ENCODE data around the gene ITIH1.

Gene ITIH1

DNA sequence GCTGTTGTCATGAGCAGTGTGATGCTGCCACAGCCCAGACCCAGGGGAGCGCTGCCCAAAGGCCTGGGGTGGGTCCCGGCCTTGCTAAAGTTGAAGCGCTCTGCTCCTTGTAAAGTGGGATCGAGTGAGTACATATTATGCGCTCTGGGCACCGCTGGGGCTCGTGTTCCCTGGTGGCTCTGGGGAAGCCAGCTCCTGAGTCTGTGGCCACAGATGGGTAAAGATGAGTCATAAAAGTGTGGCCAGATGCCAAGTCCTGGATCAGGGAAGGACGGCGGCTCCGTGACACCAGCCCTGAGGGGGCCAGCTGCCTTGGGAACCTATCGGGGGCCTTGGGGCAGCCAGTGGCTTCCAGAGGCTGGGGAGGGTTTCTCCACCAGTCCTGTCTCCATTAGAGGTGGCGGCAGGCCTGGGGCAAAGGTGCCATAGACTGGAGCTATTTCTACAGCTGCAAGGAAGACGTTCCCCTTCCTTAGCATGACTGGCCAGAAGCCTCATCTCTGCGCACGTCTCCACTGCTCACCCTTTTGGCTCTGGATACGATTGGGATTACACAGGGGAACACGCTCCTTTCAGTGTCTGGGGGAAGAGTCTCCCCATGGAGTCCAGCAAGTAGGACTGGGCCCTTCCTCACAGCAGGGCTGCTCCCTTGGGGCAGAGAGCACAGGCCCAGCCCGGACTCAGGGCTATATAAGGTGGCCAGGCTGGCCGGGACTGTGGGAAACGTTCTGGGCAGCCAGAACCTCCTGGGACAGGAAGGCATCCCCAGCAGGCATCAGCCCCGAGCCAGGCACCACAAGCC is 54.3 kb downstream of the ITIH1 start:
- TF ChIP-seq, protein P1, sequence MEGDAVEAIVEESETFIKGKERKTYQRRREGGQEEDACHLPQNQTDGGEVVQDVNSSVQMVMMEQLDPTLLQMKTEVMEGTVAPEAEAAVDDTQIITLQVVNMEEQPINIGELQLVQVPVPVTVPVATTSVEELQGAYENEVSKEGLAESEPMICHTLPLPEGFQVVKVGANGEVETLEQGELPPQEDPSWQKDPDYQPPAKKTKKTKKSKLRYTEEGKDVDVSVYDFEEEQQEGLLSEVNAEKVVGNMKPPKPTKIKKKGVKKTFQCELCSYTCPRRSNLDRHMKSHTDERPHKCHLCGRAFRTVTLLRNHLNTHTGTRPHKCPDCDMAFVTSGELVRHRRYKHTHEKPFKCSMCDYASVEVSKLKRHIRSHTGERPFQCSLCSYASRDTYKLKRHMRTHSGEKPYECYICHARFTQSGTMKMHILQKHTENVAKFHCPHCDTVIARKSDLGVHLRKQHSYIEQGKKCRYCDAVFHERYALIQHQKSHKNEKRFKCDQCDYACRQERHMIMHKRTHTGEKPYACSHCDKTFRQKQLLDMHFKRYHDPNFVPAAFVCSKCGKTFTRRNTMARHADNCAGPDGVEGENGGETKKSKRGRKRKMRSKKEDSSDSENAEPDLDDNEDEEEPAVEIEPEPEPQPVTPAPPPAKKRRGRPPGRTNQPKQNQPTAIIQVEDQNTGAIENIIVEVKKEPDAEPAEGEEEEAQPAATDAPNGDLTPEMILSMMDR (IDR thresholded peaks at IDR 0.05), result no peak
- Histone ChIP-seq H3K27ac (peak overlapping the region; percentile 93 to 97), H3K4me3 (peak overlapping the region; percentile 71)
- DNase-seq (ENCODE audit: low spot score), result peak; percentile 92

DNA sequence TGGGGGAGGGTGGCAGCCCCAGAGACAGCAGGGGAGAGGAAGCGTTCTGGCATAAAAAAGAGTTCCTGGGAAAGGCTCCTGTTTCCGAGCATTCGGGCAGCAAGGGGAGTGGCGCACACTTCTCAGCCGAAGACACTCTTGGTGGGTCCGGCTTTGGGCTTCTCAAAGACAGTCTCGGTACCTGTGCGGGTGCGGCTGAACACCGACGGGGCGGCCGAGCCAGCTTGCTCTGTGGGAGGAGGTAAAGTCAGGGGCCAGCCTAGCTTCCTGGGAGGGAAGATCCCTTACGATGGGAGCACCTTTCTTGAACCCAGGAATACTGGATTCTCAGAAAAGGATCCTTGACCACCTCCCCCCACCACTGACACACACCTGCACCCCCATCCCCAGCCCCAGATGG is 55.8 kb downstream of the ITIH1 start:
- TF ChIP-seq, protein P1 (IDR thresholded peaks at IDR 0.05), result no peak
- DNase-seq (ENCODE audit: low spot score), result no peak
- peak overlapping the region; percentile 93 to 97 for H3K27ac ChIP-seq
- peak overlapping the region; percentile 71 for H3K4me3 ChIP-seq

DNA sequence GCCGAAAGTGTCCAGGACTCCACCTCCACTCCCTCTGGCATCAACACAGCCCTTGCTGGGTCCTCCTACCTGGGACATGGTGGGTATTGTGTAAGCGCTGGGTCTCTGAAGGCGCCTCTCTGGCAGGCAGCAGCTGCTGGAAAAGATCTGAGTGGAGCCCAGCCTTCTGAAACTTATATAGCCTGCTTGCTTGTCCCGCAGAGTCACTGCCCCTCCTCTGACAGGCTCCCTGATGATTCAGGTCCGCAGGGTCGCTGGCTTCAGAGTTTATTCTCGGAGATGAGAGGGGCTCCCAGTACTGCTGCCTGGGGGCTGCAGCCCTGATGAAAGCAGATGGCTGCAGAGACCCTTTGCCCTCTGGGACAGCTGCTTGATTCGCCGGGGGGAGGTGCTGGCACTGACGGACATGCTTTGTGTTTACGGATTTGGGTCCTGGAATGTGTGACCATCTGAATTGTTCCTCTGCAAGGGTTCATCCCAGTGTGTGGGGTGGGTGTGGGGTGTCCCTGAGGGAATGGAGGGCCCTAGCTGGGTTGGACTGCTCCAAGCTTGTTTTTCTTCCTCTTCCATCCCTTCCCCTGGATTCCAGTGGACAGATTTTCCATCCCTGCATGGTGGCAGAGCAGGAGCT is 57.6 kb downstream of the ITIH1 start, which contains the start of gene MUSTN1:
MUSTN1 (minus strand) TSS at position 149 of the 631 bp plus-strand sequence; CDS start at position 78, 71 bp downstream.
- H3K4me3 ChIP-seq, result peak within 1 kb of the TSS; percentile 71
- DNase-seq (ENCODE audit: low spot score), result peak; percentile 85
- H3K27ac ChIP-seq, result peak within 1 kb of the TSS; percentile 93 to 97
- TF ChIP-seq, protein P1 (IDR thresholded peaks at IDR 0.05), result no peak

DNA sequence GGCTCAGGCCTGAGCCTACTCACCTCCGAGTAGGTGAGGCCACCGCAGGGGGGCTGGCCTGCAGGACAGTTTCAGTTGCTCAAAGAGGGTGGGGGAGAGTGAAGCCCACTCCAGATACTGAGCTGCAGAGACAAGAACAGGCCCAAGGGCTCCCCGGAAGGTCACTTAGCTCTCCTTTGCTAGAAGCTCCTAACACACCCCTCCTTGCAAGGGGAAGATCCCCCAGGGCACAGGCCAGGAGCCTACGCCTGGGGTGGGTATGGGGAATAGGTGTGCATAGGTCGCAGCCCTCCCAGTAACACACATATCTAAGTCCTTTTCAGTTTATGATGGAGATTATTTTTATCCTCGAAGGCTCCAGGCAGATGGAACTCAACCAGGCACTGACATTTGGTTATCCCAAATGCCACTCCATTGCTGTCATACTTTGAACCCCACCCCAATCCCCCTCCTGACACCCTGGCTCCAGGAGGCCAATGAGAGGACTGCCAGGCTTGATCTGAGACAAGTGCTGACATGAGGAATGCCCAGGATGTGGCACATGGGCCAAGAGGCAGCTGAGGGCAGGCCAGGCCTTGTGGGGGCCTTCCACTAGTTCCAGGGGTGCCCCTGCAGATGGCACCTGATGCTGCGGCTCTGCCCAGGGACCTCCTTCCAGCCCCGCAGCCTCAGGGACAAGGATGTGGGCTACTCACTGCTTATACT is 58.5 kb downstream of the ITIH1 start:
- no peak for DNase-seq (ENCODE audit: low spot score)

GRCh38 chr3:52836471-52836845 is 59.1 kb downstream of the ITIH1 start:
- H3K4me3 ChIP-seq, result no peak overlapping the region
- TF ChIP-seq, protein P1 (IDR thresholded peaks at IDR 0.05), result no peak
- peak overlapping the region; percentile 48 to 97 for H3K27ac ChIP-seq
- no peak for DNase-seq (ENCODE audit: low spot score)

More for the DNA sequence above, 58.5 kb downstream of the ITIH1 start:
- Histone ChIP-seq H3K4me3 (peak overlapping the region; percentile 71), H3K27ac (peak overlapping the region; percentile 93 to 97)
- TF ChIP-seq, protein P1 (IDR thresholded peaks at IDR 0.05), result no peak

DNA sequence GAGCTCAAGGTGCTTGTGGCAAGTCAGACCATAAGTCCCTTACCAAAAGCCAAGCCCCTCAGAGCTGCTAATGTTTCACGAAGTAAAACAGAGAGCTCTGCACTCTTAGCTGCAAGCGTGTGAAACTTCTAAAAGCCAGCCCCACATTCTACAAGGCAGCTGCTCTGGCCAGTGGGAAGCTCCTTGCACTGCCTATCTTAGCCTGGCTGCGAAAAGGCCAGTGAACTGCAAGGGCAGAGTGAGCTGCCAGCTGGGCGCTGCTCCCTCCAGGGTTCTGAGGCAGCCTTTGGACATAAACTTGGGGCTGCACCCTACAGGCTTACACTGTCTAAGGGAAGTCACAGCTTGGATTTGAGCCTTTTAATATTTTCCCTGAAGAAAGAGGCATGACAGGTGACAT is 59.6 kb downstream of the ITIH1 start:
- peak overlapping the region in 1 of 2 donors; percentile 97 for H3K27ac ChIP-seq
- no peak overlapping the region for H3K4me3 ChIP-seq
- TF ChIP-seq, protein P1 (IDR thresholded peaks at IDR 0.05), result no peak
- no peak for DNase-seq (ENCODE audit: low spot score)
